Epithelial cell of esophagus (primary cell): Measurements from ENCODE around the gene SEPTIN11.

Source experiments
- DNase-seq: peaks from one replicate; pipeline ENCODE4 v3.0.0; 2010; ENCODE audit warnings: low read depth
- H3K4me3 ChIP-seq: 2 replicates; pipeline ENCODE4 v1.5.1; 2011; ENCODE audit warnings: mild to moderate bottlenecking, low read length, control low read depth
- TF ChIP-seq, protein P1 (sequence below): IDR thresholded peaks from 2 replicates; pipeline ENCODE4 v1.5.1; 2011; ENCODE audit warnings: low read depth, mild to moderate bottlenecking, low read length, control low read depth, inconsistent platforms; ENCODE audit not compliant: insufficient read depth; ENCODE audit errors: missing control alignments

The SEPTIN11 gene

DNA sequence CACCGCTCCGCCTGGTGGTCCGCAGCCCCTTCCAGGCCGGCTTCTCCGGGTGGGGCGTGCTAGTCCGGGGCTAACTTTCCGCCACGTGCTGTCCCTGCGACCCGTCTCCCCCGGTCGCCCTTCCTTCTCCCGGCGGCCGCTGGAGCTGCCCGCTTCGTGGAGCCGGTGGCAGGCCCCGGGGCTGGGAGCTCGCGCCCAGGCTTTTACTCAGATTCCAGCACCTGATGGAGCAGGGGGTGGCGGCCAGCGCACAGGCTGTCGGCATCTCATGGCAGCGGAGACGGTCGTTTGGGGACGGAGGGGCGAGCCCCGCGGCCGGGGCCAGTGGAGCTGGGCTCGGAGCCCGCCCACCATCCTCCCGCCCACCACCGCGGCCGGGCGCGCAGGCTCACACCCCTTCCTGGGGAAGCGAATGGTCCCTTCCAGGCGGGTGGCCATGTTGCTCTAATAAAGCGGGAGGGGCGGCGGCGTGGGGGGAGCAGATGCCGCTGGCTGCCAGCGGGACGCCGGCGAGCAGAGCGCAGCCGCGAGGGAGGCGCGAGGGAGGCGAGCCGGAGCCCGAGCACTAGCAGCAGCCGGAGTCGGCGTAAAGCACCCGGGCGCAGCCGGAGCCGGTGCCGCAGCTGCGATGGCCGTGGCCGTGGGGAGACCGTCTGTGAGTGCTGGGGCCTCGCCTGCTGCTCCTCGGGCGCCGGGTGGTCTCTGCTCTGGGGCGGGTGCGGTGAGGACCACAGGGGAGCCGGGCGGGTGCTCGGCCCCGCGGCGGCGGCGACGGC is at the start of gene SEPTIN11:
SEPTIN11 (plus strand) TSS at position 477 of the 776 bp plus-strand sequence; CDS start at position 629, 152 bp downstream.
- peak within 1 kb of the TSS; percentile 81 for H3K4me3 ChIP-seq
- peak; percentile 93 for DNase-seq
- TF ChIP-seq, protein P1, sequence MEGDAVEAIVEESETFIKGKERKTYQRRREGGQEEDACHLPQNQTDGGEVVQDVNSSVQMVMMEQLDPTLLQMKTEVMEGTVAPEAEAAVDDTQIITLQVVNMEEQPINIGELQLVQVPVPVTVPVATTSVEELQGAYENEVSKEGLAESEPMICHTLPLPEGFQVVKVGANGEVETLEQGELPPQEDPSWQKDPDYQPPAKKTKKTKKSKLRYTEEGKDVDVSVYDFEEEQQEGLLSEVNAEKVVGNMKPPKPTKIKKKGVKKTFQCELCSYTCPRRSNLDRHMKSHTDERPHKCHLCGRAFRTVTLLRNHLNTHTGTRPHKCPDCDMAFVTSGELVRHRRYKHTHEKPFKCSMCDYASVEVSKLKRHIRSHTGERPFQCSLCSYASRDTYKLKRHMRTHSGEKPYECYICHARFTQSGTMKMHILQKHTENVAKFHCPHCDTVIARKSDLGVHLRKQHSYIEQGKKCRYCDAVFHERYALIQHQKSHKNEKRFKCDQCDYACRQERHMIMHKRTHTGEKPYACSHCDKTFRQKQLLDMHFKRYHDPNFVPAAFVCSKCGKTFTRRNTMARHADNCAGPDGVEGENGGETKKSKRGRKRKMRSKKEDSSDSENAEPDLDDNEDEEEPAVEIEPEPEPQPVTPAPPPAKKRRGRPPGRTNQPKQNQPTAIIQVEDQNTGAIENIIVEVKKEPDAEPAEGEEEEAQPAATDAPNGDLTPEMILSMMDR = no peak

DNA sequence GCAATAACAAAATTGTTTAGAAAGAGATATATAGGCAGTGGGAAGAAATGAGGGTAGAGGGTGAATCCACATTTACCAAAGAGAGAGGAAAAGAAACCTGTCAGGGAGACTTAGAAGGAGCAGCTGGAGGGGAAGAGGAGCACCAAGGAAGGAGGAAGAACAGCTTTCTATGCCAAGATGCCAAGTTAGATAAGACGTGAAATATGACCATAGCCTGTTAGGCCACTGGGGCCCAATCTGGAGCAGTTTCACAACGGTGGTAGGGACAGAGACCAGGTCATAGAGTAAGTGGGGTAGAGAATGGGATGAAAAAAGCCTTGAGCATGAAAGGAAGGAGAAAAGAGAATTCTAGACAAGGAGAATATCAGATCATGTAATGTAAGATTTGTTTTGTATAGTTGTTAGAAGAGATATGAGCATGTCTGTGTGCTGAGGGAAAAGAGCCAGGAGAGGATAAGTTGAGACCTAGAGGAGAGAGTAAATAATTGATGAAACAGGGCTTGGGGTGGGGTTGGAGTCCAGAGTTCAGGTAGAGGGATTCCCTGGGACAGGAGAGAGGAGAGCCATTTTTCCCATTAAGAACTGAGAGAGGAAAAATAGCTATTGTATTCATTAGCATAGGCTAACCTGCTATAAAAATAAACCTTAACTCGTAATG is 47.2 kb upstream of the SEPTIN11 start:
- H3K4me3 ChIP-seq = no peak overlapping the region
- DNase-seq = no peak
- TF ChIP-seq, protein P1 = no peak

DNA sequence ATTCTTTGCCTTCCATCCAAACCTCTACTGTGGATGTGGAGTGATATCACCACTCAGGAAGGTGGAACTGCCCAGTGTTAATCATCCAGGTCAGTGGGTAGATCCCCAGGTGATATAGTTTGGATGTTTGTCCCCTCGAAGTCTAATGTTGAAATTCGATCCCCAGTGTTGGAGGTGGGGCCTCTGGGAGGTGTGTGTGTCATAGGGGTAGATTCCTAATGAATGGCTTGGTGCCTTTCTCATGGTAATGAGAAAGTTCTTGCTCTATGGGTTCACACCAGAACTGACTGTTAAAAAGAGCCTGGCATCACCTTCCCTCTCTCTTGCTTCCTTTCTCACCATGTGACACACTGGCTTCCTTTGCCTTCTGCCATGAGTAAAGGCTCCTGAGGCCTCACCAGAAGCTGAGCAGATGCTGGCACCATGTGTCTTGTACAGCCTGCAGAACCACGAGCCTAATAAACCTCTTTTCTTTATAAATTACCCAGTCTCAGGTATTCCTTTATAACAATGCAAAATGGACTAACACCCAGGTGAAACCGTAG is 44.8 kb upstream of the SEPTIN11 start:
- peak; percentile 70 for DNase-seq
- H3K4me3 ChIP-seq = no peak overlapping the region
- TF ChIP-seq, protein P1 = no peak

DNA sequence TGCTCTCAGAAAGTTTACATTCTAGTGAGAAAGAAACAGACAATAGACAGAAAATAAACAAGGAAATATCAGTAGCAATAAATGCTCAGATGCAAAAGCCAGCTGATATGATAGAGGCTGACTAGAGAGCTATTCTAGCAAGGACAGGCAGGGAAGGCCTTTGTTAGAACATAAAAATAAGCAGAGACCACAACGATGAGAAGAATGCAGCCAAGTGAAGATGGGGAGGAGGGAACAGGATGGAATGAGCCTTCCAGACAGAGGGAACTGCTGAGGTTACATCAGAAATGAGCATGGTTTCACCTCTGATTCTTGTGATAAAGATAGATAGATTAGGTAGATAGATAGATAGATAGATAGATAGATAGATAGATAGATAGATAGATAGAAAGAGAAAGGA is 44.0 kb upstream of the SEPTIN11 start:
- H3K4me3 ChIP-seq = no peak overlapping the region
- TF ChIP-seq, protein P1 = no peak
- no peak for DNase-seq

DNA sequence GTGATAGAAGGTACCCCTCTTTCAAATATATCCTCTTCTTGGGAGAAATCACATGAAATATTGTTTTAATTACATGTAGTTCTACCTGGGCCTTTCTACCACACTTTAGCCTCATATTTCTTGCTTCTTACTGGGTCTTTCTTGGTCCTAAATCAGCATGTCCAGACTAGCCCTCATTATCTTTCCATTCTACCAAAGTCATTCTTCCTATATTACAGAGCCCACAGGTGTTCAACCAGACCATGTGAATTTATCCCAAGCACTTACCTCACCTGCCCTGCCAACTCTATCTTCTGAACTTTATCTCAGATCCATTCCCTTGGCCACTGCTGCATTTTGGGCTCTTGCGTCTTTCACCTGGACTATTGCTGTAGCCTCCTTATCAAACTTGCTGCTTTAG is 39.8 kb upstream of the SEPTIN11 start:
- peak; percentile 22 for DNase-seq
- no peak overlapping the region for H3K4me3 ChIP-seq
- TF ChIP-seq, protein P1 = no peak

DNA sequence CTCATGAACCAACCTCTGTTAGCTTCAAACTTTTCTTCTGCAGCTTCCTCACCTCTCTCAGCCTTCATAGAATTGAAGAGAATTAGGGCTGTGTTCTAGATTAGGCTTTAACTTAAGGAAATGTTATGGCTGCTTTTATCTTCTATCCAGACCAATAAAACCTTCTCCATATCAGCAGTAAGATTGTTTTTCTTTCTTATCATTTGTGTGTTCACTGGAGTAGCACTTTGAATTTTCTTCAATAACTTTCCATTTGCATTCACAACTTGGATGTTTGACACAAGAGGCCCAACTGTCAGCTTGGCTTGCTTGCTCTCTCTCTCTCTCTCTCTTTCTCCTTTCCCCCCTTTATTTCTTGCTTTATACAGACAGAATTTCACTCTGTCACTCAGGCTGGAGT is 28.8 kb upstream of the SEPTIN11 start:
- no peak overlapping the region for H3K4me3 ChIP-seq
- TF ChIP-seq, protein P1 = no peak
- no peak for DNase-seq
